Activated T-helper 17 cell treated with anti-CD3 and anti-CD28 coated beads, Interleukin-2, amount 50 U/mL, for 72 hours (primary cell): Measurements from ENCODE around the gene TECPR1. TPM values are rescaled to one million over a fixed set of nuclear protein-coding genes. Genes with fewer than 3 reads are reported as not detected.

ENCODE experiments used
- ATAC-seq: fragments of 150-1000 bp; cut with Tn5 transposase; replicated peaks from 2 replicates; pipeline ENCODE4 v1.10.0; 2021; ENCODE audit warnings: mild to moderate bottlenecking, moderate library complexity
- H3K27ac Mint-ChIP-seq: one replicate; pipeline ENCODE4 v1.8.0; 2022; ENCODE audit warnings: mixed read lengths
- H3K27me3 Mint-ChIP-seq: one replicate; pipeline ENCODE4 v1.8.0; 2022; ENCODE audit warnings: mixed read lengths
- H3K36me3 Mint-ChIP-seq: one replicate; pipeline ENCODE4 v1.8.0; 2022; ENCODE audit warnings: low read depth, mild to moderate bottlenecking, mixed read lengths
- H3K4me1 Mint-ChIP-seq: one replicate; pipeline ENCODE4 v1.8.0; 2022; ENCODE audit warnings: mixed read lengths
- H3K4me3 Mint-ChIP-seq: one replicate; pipeline ENCODE4 v1.8.0; 2022; ENCODE audit warnings: mild to moderate bottlenecking, mixed read lengths
- H3K9me3 Mint-ChIP-seq: one replicate; pipeline ENCODE4 v1.8.0; 2022; ENCODE audit warnings: mixed read lengths
- total RNA-seq, 2 donors: library from RNA; stranded (reverse); gene quantifications; one replicate each; pipeline ENCODE4 v1.2.3, GENCODE V29; 2022

The TECPR1 gene
- total RNA-seq, 2 donors from 2014 or later = 29.0 to 37.1 TPM

DNA sequence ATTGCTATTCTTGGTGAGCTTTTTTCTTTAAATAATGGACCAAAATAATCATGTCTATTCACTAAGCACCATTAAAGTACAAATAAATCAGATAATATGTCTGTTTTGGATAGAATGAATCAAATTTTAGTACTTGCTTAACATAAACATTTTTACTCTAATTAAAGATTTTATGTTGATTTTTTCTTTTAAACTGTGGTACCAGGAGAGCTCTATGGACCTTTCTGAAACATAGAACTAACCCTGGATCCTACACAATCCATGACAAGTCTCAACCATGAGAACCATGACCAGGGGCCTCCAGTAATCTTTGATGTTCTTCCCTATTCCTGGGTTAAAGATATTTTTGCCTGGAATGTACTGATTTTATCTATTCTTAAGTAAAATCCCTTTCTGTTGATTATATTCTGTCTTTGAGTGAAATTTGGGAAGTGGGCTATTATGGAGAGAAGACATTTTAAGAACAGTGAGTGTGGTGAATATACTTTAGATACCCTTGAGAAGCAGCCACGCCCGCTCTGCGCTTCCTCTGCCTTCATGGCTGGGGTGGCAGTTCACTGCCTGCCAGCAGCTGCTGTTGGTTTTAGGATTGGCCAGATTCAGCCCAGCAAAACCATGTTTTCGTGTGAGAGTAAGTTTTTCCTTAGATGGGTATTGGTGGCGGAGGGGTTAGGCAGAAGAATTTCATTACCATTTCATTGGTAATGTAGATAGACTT lies 83.0 kb downstream of the TECPR1 start:
- no peak for ATAC-seq
- peaks cover 13% of the 10 kb centered on the region for H3K36me3 Mint-ChIP-seq
- no peak overlapping the region for H3K4me3 Mint-ChIP-seq
- no peak overlapping the region for H3K27ac Mint-ChIP-seq
- H3K4me1 Mint-ChIP-seq = peaks cover 7% of the 10 kb centered on the region
- no peaks in the 10 kb centered on the region for H3K9me3 Mint-ChIP-seq
- H3K27me3 Mint-ChIP-seq = no peaks in the 10 kb centered on the region

DNA sequence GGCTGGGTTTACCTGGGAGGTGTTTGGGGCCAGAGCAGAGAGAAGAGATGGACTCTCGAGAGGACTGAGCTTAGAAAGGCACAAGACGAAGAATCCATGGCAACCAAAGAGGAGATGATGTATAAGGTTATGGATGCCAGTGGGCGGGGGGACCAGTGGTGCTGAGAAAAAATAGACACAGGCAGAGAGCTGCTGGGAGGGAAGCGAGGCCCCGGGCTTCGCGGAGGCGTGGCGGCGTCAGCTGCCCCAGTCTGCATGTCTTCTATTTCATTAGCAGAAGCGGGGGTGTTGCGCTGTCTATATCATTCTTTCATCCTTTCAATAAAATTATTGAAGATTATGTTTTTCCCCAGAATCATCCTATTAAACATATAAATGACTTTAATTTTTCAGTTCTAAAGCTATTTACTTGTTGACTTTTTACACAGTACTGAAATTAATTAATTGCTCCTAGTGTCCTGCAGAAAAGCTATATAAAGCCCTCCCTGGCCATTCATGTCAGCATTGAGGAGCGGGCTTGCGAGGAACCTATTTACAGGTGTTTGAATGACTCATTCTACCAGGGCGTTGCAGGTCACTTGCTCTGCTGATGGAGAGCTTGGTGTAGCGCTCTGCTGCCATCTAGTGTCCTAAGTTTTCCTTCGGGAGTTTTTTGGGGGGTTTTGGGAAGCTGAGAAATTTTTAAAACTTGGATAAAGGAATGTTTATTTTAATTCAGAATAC lies 83.7 kb downstream of the TECPR1 start:
- Mint-ChIP-seq H3K4me1 (peaks cover 7% of the 10 kb centered on the region), H3K27me3 (no peaks in the 10 kb centered on the region), H3K9me3 (no peaks in the 10 kb centered on the region), H3K4me3 (no peak overlapping the region), H3K27ac (no peak overlapping the region), H3K36me3 (peaks cover 13% of the 10 kb centered on the region)
- peak; percentile 86 for ATAC-seq

DNA sequence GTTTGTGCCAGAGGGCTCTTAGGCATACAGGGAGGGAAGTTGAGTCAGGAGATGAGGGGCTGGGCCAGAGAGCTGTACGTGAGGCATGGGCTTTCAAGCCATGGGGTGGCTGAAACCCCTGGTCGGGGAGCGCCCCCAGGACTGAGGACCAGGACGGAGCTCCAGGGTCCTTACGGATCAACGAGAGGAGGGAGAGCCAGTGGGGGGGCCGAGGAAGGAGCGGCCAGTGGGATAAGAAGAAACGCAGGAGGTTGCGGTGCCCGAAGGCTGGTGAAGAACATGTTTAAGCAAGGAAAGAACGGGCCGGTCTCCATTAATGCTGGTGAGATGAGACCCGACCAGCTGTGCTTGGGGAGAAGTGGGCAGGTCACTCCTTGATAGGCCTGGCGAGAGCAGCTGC lies 84.4 kb downstream of the TECPR1 start:
- Mint-ChIP-seq H3K4me1 (peaks cover 7% of the 10 kb centered on the region), H3K9me3 (no peaks in the 10 kb centered on the region), H3K4me3 (no peak overlapping the region), H3K27ac (no peak overlapping the region), H3K36me3 (peaks cover 13% of the 10 kb centered on the region), H3K27me3 (no peaks in the 10 kb centered on the region)
- no peak for ATAC-seq

DNA sequence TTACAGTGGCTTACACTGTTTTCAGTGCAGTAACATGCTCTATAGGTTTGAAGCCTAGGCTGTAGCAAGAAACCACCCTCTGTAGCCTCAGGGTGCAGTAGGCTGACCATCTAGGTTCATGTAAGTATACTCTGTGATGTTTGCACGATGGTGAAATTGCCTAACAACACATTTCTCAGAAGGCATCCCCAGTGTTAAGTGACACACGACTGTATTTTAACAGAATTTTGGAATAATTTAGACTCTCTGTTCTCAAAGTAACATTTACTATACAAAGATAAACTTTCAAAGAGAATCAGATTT lies 85.4 kb downstream of the TECPR1 start:
- Mint-ChIP-seq H3K36me3 (peaks cover 6% of the 10 kb centered on the region), H3K27me3 (no peaks in the 10 kb centered on the region), H3K9me3 (no peaks in the 10 kb centered on the region), H3K4me1 (peaks cover 7% of the 10 kb centered on the region), H3K4me3 (no peak overlapping the region), H3K27ac (no peak overlapping the region)
- ATAC-seq = no peak

DNA sequence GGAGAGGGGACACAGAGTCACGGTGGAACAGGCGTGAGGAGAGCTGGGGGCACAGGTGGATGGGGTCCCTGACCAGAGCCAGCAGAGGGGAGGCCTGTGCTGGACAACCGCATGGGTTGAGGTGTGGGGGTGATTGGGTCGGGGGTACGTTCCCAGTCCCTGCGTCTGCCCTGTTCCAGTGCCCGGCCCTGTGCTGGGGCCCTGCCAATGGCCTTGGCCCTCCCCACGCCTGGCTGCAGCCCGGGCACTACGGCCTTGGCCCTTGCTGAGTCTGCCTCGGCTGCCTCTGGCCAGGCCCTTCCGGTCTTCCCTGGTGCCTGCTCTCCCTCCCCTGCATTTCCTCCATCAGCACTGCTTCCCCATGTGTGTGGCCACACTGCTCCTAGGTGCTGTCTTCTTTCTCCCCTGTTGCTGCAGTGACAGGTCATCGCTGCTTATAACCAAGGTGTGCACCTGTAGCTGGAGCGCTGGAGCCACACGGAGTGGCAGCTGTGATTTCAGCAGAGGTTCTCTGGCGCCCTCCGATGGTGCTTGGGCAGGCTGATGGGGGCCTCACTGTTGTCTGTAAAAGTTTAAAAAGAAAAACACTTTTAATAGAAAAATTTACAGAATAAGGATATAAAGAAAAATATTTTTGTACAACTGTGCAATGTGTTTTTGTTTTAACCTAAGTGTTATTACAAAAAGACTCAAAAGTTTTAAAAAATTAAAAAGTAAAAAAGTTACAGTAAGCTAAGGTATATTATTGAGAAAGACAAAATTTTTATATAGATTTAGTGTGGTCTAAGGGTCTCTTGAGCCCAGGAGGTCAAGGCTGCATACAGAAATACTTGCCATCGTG lies 86.0 kb downstream of the TECPR1 start:
- no peaks in the 10 kb centered on the region for H3K9me3 Mint-ChIP-seq
- H3K4me3 Mint-ChIP-seq = no peak overlapping the region
- H3K27me3 Mint-ChIP-seq = no peaks in the 10 kb centered on the region
- peaks cover 5% of the 10 kb centered on the region for H3K36me3 Mint-ChIP-seq
- H3K27ac Mint-ChIP-seq = no peak overlapping the region
- ATAC-seq = peak; percentile 53
- H3K4me1 Mint-ChIP-seq = peaks cover 7% of the 10 kb centered on the region

Other genes starting within 250 kb of the TECPR1 start
- gene LMTK2, start 145.4 kb downstream of the TECPR1 start, total RNA-seq = 10 to 100 TPM in 1 of 2 donors, 1 to 10 TPM in 1; 8.6 to 15.8 TPM
- gene BHLHA15, start 40.8 kb downstream of the TECPR1 start, total RNA-seq = not detected
- gene BRI3, start 29.5 kb upstream of the TECPR1 start, total RNA-seq = 10 to 100 TPM; 48.2 to 52.6 TPM
- gene BAIAP2L1, start 148.9 kb upstream of the TECPR1 start, total RNA-seq = 1 to 10 TPM; 1.2 to 6.0 TPM